Astrocyte (in vitro differentiated cells and primary cell): ENCODE results near the gene LDOC1. TPM values are rescaled to one million over a fixed set of nuclear protein-coding genes. Genes with fewer than 3 reads are reported as not detected.
"Not testable (repeated sequence)": the region's sequence is repeated elsewhere in the genome, so short reads cannot be mapped to it uniquely, and the experiment has no call there.

Source experiments
- DNase-seq: peaks from one replicate; pipeline ENCODE4 v3.0.0-alpha.2; 2010; ENCODE audit warnings: low read depth
- FAIRE-seq: peaks from 2 replicates; lab custom pipeline; 2011; peaks lifted over from hg19 to GRCh38; lab: Jason Lieb, UNC
- H2AFZ ChIP-seq: 2 replicates; pipeline ENCODE4 v1.6.0; 2012; ENCODE audit warnings: low read depth, low read length, inconsistent platforms
- H3K27ac ChIP-seq: 2 replicates; pipeline ENCODE4 v1.5.1; 2011; ENCODE audit warnings: low read depth, low read length, inconsistent platforms
- H3K27me3 ChIP-seq: 2 replicates; pipeline ENCODE4 v1.6.0; 2011; ENCODE audit warnings: low read length, inconsistent platforms; ENCODE audit not compliant: insufficient read depth
- H3K36me3 ChIP-seq: 2 replicates; pipeline ENCODE4 v1.5.1; 2011; ENCODE audit warnings: low read length, inconsistent platforms; ENCODE audit not compliant: insufficient read depth
- H3K4me1 ChIP-seq: 2 replicates; pipeline ENCODE4 v1.5.1; 2011; ENCODE audit warnings: low read length, inconsistent platforms; ENCODE audit not compliant: insufficient read depth
- H3K4me2 ChIP-seq: 2 replicates; pipeline ENCODE4 v1.6.0; 2012; ENCODE audit warnings: low read length, inconsistent platforms
- H3K4me3 ChIP-seq: 2 replicates; pipeline ENCODE4 v1.5.1; 2011; ENCODE audit warnings: low read depth, mild to moderate bottlenecking, low read length, inconsistent platforms; ENCODE audit not compliant: insufficient read depth
- H3K79me2 ChIP-seq: 2 replicates; pipeline ENCODE4 v1.6.0; 2012; ENCODE audit warnings: mild to moderate bottlenecking, low read length, inconsistent platforms; ENCODE audit not compliant: insufficient read depth
- H3K9ac ChIP-seq: 2 replicates; pipeline ENCODE4 v1.6.0; 2012; ENCODE audit warnings: mild to moderate bottlenecking, low read length, inconsistent platforms
- H3K9me3 ChIP-seq: 2 replicates; pipeline ENCODE4 v1.5.1; 2012; ENCODE audit warnings: low read depth, mild to moderate bottlenecking, low read length, inconsistent platforms; ENCODE audit not compliant: insufficient read depth
- H4K20me1 ChIP-seq: 2 replicates; pipeline ENCODE4 v1.6.0; 2012; ENCODE audit warnings: low read length, inconsistent platforms; ENCODE audit not compliant: insufficient read depth
- H3K27ac Mint-ChIP-seq: one replicate; pipeline ENCODE4 v1.8.0; 2021; ENCODE audit warnings: mild to moderate bottlenecking, mixed read lengths; ENCODE audit not compliant: unreplicated experiment
- H3K27me3 Mint-ChIP-seq: one replicate; pipeline ENCODE4 v1.8.0; 2021; ENCODE audit warnings: low read depth, mixed read lengths; ENCODE audit not compliant: unreplicated experiment
- H3K36me3 Mint-ChIP-seq: one replicate; pipeline ENCODE4 v1.8.0; 2021; ENCODE audit warnings: low read depth, mixed read lengths; ENCODE audit not compliant: unreplicated experiment
- H3K4me1 Mint-ChIP-seq: one replicate; pipeline ENCODE4 v1.8.0; 2021; ENCODE audit warnings: low read depth, mixed read lengths; ENCODE audit not compliant: unreplicated experiment
- H3K4me3 Mint-ChIP-seq: one replicate; pipeline ENCODE4 v1.8.0; 2021; ENCODE audit warnings: mild to moderate bottlenecking, moderate library complexity, mixed read lengths; ENCODE audit not compliant: unreplicated experiment
- H3K9me3 Mint-ChIP-seq: one replicate; pipeline ENCODE4 v1.8.0; 2021; ENCODE audit warnings: mild to moderate bottlenecking, mixed read lengths; ENCODE audit not compliant: unreplicated experiment
- CTCF ChIP-seq: IDR thresholded peaks from 2 replicates; pipeline ENCODE4 v1.5.1; 2011; ENCODE audit warnings: low read depth, mild to moderate bottlenecking, inconsistent platforms, low read length, moderate library complexity; ENCODE audit not compliant: insufficient read depth
- EZH2 ChIP-seq: IDR thresholded peaks from 2 replicates; pipeline ENCODE4 v1.6.1; 2012; ENCODE audit warnings: mild to moderate bottlenecking, low read length, inconsistent platforms; ENCODE audit not compliant: insufficient read depth
- total RNA-seq: library from RNA; stranded (reverse); gene quantifications from 2 replicates; pipeline ENCODE4 v1.2.1, GENCODE V29; 2021

Gene LDOC1
- total RNA-seq, 1 donor from 2014 or later = 49.9 TPM

- no peak overlapping the region for H3K4me3 Mint-ChIP-seq
- Histone ChIP-seq H3K36me3 (no peaks in the 10 kb centered on the region), H3K4me1 (no peaks in the 10 kb centered on the region), H3K9me3 (no peaks in the 10 kb centered on the region), H2AFZ (no peak overlapping the region), H3K27ac (no peak overlapping the region), H3K4me3 (no peak overlapping the region), H3K79me2 (no peaks in the 10 kb centered on the region), H3K4me2 (no peak overlapping the region), H4K20me1 (no peaks in the 10 kb centered on the region), H3K27me3 (no peaks in the 10 kb centered on the region), H3K9ac (no peak overlapping the region)
- H3K27me3 Mint-ChIP-seq = no peaks in the 10 kb centered on the region
- no peaks in the 10 kb centered on the region for H3K9me3 Mint-ChIP-seq
- no peak for FAIRE-seq
- no peak overlapping the region for H3K27ac Mint-ChIP-seq
- no peak for DNase-seq
- no peaks in the 10 kb centered on the region for H3K36me3 Mint-ChIP-seq
- TF ChIP-seq EZH2 (no peak), CTCF (no peak)
- H3K4me1 Mint-ChIP-seq = no peaks in the 10 kb centered on the region
Measured at GRCh38 chrX:141158084-141158483, 18.8 kb downstream of the LDOC1 start.

- H3K4me3 Mint-ChIP-seq, H3K9me3 Mint-ChIP-seq, DNase-seq, H4K20me1 ChIP-seq, FAIRE-seq, H3K36me3 Mint-ChIP-seq, H3K4me2 ChIP-seq, H3K4me1 ChIP-seq, H3K27ac ChIP-seq, H3K4me3 ChIP-seq, H3K27ac Mint-ChIP-seq, H3K4me1 Mint-ChIP-seq, H3K9ac ChIP-seq, H3K79me2 ChIP-seq, H2AFZ ChIP-seq, H3K36me3 ChIP-seq, H3K27me3 ChIP-seq, H3K27me3 Mint-ChIP-seq, H3K9me3 ChIP-seq: not testable (repeated sequence)
Measured at GRCh38 chrX:141155231-141155630, 21.7 kb downstream of the LDOC1 start.

GRCh38 chrX:141142946-141143345 lies 34.0 kb downstream of the LDOC1 start:
- H3K79me2 ChIP-seq = no peaks in the 10 kb centered on the region

More at GRCh38 chrX:141142946-141143345, 34.0 kb downstream of the LDOC1 start:
- no peaks in the 10 kb centered on the region for H3K27me3 Mint-ChIP-seq
- H3K27ac ChIP-seq = no peak overlapping the region
- no peaks in the 10 kb centered on the region for H3K4me1 ChIP-seq
- no peak overlapping the region for H2AFZ ChIP-seq
- H3K4me1 Mint-ChIP-seq = no peaks in the 10 kb centered on the region
- H3K36me3 ChIP-seq = no peaks in the 10 kb centered on the region
- H3K9me3 ChIP-seq = no peaks in the 10 kb centered on the region
- H3K4me2 ChIP-seq = no peak overlapping the region
- FAIRE-seq (peak; percentile 59), DNase-seq (no peak)
- H3K9ac ChIP-seq = no peak overlapping the region
- no peaks in the 10 kb centered on the region for H4K20me1 ChIP-seq
- H3K27ac Mint-ChIP-seq = no peak overlapping the region
- no peak overlapping the region for H3K4me3 Mint-ChIP-seq
- no peak for TF ChIP-seq CTCF
- TF ChIP-seq EZH2 = no peak
- H3K27me3 ChIP-seq = no peaks in the 10 kb centered on the region
- H3K4me3 ChIP-seq = no peak overlapping the region
- H3K9me3 Mint-ChIP-seq = no peaks in the 10 kb centered on the region
- no peaks in the 10 kb centered on the region for H3K36me3 Mint-ChIP-seq
